Muscle of back (tissue), 13 donors: ENCODE measurements around the gene ZNF710. TPM values are rescaled to one million over a fixed set of nuclear protein-coding genes. Genes with fewer than 3 reads are reported as not detected.
"Not testable (repeated sequence)": the region's sequence is repeated elsewhere in the genome, so short reads cannot be mapped to it uniquely, and the experiment has no call there.

Experiments
- DNase-seq, 3 donors: peaks; one replicate each; pipeline versions ENCODE4 v3.0.0 to v3.0.0-alpha.2; 2013
- long read RNA-seq, 9 donors: transcript quantifications; one replicate each; lab custom pipeline, GENCODE V29; 2026
- polyA plus RNA-seq, 10 donors: library from polyadenylated mRNA; unstranded; fragments of 120-200 nt; gene quantifications; one replicate each; pipeline ENCODE4 v1.2.1, GENCODE V29; 2013; ENCODE audit not compliant: insufficient read length in 10 of 10

Gene ZNF710, protein sequence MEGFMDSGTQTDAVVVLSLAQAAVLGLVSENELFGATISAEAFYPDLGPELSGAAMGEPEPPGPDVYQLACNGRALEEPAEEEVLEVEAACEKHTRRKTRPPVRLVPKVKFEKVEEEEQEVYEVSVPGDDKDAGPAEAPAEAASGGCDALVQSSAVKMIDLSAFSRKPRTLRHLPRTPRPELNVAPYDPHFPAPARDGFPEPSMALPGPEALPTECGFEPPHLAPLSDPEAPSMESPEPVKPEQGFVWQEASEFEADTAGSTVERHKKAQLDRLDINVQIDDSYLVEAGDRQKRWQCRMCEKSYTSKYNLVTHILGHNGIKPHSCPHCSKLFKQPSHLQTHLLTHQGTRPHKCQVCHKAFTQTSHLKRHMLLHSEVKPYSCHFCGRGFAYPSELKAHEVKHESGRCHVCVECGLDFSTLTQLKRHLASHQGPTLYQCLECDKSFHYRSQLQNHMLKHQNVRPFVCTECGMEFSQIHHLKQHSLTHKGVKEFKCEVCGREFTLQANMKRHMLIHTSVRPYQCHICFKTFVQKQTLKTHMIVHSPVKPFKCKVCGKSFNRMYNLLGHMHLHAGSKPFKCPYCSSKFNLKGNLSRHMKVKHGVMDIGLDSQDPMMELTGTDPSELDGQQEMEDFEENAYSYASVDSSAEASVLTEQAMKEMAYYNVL
- 10 to 100 TPM; 13.7 to 25.7 (median 17.9) TPM for polyA plus RNA-seq
- long read RNA-seq, donor 1, partial matches to known transcripts: 243 of 243 reads
- long read RNA-seq, donor 1, other reads (novel, unspliced or antisense): 0 of 243 reads
- long read RNA-seq, donor 2, partial matches to known transcripts: 95 of 190 reads
- long read RNA-seq, donor 2, other reads (novel, unspliced or antisense): 94 of 190 reads
- long read RNA-seq, donor 3: 0 reads
- long read RNA-seq, donor 4, partial matches to known transcripts: 223 of 223 reads
- long read RNA-seq, donor 4, other reads (novel, unspliced or antisense): 0 of 223 reads
- long read RNA-seq, donor 5, partial matches to known transcripts: 532 of 553 reads
- long read RNA-seq, donor 5, other reads (novel, unspliced or antisense): 20 of 553 reads
- long read RNA-seq, donor 6, partial matches to known transcripts: 285 of 297 reads
- long read RNA-seq, donor 6, other reads (novel, unspliced or antisense): 12 of 297 reads
- long read RNA-seq, donor 7, full-length matches to known transcripts: 2 of 168 reads
- long read RNA-seq, donor 7, partial matches to known transcripts: 160 of 168 reads
- long read RNA-seq, donor 7, other reads (novel, unspliced or antisense): 6 of 168 reads
- long read RNA-seq, donor 8, partial matches to known transcripts: 180 of 180 reads
- long read RNA-seq, donor 8, other reads (novel, unspliced or antisense): 0 of 180 reads
- long read RNA-seq, donor 9, full-length matches to known transcripts: 1 of 12 reads
- long read RNA-seq, donor 9, partial matches to known transcripts: 11 of 12 reads
- long read RNA-seq, donor 9, other reads (novel, unspliced or antisense): 0 of 12 reads

DNA sequence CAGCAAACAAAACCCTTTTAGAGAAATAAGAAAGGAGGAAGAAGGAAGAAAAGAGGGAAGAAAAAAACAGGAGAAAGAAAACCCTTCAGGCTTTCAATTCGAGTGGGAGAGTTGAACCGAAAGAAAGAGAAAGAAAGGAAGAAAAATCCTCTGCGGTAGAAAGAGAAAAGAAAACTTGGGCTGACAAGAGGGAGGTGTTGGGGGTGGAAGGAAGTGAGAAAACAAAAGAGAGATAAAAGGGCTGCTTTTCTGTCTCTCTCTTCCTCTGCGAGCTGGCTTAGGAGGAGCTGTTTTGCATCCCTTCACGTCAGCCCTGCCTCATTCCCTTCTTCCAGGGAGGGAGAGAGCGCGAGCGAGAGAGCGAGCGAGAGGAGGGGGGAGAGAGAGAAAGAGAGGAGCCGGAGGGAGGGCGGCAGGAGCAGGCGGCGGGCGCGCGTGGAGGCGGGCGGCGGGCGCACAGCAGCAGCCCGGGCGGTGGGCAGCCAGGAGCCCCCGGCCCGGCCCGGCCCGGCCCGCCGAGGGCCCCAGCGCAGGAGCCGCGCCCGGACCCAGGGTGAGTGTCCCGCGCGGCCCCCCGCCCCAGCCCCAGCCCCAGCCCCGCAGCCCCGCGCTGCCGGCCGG is at the start of gene ZNF710:
TSS of gene ZNF710 (plus strand) at position 263 of the 621 bp plus-strand sequence. CDS start 65,814 bp downstream, outside the sequence.
- DNase-seq: peak; percentile 82 to 93 (median 83)

DNA sequence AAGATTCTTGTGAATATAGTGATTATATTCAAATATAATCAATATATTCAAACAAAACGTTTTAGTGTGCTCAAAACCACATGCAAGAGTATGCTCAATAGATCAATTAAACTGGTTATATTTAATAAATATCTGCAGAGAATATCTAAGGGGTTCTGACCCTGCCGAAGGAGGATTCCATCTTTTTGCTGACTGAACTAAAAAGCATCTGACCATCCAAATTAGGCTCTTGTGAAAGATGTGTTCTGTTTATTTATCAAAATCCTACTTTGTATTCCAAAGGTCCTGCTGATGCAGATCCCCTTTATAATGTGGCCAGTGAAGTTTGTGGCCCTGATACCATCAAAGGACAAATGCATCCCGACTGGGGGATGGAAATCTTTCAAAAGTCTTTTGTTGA is 46.6 kb upstream of the ZNF710 start:
- DNase-seq: no peak

DNA sequence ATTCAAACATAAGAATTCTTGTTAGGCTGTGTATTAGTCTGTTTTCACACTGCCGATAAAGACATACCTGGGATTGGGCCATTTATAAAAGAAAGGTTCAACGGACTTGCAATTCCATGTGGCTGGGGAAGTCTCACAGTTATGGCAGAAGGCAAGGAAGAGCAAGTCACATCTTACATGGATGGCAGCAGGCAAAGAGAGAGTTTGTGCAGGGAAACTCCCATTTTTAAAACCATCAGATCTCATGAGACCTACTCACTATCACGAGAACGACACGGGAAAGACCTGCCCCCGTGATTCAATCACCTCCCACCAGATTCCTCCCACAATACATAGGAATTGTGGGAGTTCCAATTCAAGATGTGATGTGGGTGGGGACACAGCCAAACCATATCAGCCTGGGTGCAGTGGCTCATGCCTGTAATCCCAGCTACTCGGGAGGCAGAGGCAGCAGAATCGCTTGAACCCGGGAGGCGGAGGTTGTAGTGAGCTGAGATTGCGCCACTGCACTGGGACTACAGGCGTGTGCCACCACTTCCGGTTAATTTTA is 45.6 kb upstream of the ZNF710 start:
- not testable (repeated sequence) for DNase-seq

DNA sequence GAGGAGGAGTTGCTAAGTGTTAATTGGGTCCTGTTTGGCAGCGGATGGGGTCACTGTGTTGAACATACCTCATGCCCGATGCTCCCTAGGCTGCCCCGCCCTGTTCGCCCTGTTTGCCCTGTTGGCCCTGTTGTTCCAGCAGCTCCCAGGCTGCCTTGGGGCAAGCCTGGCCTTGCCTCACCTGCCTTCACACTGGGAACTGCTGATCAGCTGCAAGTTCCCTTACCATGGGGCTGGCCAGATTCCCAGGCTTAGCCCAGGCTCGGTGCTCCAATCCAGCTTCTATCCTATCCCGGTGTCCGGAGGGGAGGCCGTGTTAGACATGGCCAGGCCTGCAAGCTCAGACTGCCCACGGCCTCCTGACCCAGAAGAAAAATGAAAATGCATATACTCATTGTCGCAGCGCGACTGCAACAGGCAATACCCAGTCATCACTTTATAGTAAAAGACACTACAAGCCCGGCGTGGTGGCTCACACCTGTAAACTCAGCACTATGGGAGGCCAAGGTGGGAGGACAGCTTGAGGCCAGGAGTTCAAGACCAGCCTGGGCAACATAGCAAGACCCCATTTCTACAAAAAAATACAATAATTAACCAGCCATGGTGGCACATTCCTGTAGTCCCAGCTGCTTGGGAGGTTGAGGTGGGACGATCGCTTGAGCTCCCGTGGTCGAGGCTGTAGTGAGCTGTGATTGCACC is 42.9 kb upstream of the ZNF710 start:
- no peak for DNase-seq

DNA sequence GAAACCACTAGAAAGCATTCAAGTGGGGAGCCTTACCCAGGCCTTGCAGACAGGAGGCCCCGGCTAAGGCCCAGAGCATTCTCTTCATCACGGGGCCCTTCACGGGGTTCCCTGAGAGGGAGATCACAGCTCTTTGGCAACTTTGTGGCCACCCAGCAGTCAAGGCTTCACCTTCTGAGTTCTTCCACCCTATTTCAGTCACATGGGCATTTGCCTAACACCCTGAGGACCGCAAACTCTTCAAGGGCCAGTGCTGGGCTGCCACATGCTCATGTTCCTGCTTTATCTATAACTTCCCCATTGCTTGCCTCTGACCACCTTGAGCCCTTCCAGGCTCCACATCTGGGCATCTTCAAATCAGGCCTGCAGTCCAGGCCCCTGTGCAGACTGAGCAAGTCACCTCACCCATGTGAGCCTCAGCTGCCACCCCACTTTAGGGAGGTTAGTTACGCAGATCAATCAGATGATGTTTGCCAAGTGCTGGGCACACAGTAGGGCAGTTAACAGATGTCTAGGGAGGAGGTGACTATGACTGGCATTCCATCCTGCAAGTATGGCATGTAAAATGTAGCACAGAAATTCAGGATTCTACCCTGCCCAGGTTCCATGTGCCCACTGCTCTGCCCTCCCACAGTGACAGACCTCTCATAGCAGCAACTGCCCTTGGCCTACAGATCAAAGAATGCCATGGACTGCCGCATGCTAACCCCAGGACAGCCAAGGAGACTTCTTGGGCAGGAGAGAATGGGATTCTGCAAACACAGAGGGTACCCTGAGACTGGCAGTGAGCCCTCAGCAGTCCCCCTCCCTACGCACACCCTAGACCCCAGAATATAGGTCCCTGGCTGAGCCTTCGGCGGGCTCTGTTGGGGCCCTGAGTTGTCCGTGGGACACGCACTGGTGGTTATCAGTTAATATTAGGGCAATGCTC is 37.6 kb upstream of the ZNF710 start:
- no peak for DNase-seq

DNA sequence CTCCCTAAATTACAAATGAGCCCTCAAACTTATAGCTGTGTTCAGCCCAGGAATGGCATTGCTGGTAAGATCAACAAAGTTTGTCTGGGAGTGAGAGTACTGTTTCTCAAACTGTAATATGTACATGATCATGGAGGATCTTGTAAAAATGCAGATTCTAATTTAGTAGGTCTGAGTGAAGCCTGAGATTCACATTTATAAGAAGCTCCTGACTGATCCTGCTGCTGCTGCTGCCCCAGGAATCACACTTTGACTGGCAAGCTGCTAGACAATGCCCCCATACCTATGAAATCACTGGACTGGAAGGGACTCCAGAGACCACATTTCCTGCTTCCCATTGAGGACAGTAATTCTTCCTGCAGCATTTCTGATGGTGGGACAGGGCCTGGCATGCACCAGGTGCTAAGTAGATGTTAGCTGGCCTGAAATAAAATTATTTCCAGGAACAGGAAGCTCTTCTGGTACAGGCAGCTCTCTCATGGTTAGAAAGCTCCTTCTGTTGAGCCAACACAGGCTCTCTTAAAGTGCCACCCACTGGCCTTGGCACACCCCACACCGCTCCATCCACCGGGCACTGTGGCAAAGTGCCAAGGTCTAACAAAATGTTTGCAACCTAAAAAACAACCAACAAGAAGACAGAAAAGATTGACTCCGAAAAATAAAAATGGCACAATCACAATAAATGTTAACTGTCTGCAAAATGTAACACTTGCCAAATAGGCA is 36.7 kb upstream of the ZNF710 start:
- DNase-seq: no peak

DNA sequence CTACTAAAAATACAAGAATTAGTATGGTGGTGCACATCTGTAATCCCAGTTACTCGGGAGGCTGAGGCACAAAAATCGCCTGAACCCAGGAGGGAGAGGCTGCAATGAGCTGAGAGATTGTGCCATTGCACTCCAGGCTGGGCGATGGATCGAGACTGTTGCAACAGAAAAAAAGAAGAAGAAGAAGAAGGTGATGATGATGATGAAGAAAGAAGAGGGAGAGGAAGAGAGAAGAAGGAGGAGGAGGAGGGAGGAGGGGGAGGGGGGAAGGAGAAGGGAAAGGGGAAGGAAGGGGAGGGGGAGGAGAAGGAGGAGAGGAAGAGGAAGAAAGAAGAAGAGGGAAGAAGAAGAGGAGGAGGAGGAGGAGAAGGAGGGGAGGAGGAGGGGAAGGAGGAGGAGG is 33.2 kb upstream of the ZNF710 start:
- DNase-seq: no peak

DNA sequence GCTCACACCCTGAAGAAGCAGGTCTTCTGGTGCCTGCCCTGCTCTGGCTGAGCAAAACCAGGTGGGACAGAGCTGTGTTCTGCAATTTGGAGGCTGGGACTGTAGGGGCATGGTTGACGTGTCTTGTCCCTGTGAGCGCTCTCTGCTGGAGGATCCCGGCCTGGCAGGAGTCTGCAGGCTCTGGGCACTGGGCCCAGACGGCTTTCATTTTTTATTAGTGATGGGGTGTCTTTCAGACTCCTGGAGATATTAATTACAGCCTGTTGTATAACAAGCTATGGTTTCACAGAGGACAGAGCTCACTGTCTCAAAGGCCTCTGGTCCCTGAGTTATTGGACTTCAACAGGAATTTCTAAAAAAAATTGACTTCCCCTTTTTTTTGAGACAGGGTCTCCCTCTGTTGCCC is 29.5 kb upstream of the ZNF710 start:
- peak; percentile 23 to 53 (median 27) for DNase-seq

DNA sequence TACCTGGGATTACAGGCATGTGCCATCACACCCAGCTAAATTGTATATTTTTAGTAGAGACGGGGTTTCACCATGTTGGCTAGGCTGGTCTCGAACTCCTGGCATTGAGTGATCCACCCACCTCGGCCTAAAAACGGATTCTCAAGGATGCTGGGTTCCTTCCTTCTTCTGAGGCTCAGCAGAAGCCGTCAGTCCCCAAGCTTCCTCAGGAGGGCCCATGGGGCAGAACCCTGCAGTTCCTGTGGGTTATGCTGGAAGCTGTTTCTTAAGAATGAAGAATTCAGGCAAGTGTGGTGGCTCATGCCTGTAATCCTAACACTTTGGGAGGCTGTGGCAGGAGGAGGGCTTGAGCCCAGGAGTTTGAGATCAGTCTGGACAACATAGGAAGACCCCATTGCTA is 29.0 kb upstream of the ZNF710 start:
- no peak for DNase-seq

DNA sequence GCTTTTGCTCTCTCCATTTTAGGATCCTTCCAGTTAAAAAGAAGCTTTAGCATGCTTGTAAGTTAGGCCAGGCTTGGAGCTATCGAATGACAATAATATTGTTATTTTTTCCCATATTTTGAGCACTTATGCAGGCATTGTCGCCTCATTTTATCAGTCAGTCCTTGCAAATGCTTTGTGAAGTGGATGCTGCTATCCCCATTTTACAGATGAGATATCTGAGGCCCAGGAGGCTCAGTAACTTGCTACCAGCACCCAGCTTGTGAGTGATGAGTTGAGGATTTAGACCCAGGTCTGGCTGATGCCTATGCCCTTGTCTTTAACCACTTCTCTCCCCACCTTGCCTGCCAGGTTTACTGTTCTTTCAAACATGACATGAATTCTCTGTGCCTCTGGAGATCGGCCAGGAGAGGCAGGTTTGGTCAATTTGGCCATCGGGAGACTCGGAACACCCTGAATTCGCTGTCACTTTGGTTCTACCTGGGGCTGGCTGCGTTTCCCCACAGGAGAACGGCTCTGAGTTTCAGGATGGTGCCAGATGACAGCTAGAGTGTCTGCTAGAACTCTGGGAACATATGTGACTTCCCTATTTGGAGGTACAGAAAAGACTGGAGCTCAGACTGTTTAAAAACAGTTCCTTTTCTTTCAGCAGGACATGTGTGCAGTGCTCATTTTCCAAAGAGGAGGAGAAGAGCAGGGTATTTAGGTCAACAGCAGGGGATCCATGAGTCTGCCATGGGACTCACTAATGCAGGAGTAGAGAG is 25.5 kb upstream of the ZNF710 start:
- no peak for DNase-seq

DNA sequence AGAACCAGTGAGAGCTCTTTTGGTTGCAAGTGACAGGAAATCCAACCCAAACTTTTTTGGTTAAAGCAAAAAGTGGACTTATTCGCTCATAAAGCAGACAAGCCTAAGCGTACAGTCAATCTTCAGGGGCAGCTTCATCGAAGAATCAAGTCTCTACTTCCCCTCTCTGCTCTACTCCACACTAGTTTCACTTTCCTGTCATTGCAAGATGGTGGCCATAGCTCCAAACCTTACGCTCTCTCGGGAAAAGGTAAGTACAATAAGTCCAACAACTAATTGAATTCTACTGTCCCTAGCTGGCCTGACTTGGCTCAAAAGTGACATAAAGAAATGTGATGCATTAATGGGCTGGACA is 24.9 kb upstream of the ZNF710 start:
- DNase-seq: no peak

DNA sequence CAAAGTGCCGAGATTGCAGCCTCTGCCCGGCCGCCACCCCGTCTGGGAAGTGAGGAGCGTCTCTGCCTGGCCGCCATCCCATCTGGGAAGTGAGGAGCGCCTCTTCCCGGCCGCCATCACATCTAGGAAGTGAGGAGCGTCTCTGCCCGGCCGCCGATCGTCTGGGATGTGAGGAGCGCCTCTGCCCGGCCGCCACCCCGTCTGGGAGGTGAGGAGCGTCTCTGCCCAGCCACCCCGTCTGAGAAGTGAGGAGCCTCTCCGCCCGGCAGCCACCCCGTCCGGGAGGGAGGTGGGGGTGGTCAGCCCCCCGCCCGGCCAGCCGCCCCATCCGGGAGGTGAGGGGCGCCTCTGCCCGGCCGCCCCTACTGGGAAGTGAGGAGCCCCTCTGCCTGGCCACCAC is 23.3 kb upstream of the ZNF710 start:
- not testable (repeated sequence) for DNase-seq

DNA sequence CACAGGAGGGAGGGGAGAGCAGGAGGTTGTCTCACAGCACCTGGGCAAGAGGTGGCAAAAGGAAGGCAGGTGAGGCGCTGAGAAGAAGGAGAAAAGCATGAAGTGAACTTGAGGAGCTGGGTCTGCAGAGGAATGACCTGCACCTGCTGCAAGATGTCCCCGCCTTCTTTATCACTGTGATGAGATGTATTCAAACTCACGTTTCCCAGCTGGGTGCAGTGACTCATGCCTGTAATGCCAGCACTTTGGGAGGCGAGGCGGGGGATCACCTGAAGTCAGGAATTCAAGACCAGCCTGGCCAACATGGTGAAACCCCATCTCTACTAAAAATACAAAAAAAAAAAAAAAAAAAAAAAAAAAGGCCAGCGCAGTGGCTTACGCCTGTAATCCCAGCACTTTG is 22.2 kb upstream of the ZNF710 start:
- DNase-seq: no peak

DNA sequence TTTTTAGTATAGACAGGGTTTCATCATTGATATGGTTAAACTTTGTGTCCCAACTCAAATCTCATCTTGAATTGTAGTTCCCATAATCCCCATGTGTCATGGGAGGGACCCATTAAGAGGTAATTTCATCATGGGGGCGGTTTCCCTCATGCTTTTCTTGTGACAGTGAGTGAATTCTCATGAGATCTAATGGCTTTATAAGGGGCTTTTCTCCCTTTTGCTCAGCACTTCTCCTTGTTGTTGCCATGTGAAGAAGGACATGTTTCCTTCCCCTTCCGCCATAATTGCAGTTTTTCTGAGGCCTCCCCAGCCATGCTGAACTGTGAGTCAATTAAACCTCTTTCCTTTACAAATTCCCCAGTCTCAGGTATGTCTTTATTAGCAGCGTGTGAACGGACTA is 20.2 kb upstream of the ZNF710 start:
- DNase-seq: no peak

DNA sequence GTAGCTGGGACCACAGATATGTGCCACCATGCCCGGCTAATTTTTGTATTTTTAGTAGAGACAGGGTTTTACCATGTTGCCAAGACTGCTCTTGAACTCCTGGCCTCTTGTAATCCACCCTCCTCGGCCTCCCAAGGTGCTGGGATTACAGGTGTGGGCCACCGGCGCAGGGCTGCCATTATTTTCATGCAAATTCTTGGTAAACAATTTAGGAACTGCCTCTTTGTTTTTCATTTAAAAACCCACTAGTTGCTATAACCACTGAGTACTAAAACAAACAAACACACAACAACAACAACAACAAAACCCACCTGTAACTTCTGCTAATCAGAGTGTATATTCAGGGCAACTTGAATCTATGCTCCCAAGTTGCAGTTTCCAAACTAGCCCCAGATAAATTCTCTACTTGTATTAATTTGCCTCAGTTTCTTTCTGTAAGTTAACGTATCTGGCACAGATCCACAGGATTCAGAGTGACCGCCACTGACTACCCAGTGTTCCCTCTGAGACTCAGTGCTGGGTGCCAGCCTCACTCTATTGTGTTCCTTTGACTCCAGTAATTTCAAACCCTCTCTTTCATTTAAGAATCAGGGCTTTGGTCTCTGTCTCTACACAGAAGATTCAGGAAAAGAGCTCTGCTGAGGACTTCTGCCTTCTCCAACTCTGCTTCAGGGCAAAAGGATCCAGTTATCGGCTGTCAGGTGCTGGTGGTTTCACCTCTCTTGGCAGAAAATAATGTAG is 18.6 kb upstream of the ZNF710 start:
- no peak for DNase-seq

DNA sequence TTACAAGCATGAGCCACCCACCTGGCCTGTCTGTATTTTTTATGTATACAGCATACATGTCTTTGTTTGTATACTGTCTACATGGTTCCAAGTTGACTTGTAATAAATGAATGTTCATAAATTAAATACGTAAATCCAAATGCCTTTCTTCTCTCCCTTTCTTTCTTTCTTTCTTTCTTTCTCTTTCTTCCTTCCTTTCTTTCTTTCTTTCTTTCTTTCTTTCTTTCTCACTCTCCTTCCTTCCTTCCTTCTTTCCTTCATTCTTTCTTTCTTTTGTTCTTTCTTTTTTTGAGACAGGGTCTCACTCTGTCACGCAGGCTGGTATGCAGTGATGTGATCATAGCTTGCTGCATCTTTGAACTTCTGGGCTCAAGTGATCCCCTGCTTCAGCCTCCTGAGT is 17.1 kb upstream of the ZNF710 start:
- no peak for DNase-seq
